Loucy (cell line): ENCODE data around the gene WDR33.

Experiments used
- EZH2phosphoT487 ChIP-seq: fragments of 200-600 bp; IDR thresholded peaks from 2 replicates; pipeline ENCODE4 v1.6.1; 2018; ENCODE audit warnings: antibody characterized with exemption, mild to moderate bottlenecking, moderate library complexity, borderline replicate concordance
- TF ChIP-seq, protein P1 (sequence below): fragments of 200-600 bp; sonication (generic); conservative IDR thresholded peaks from 2 replicates; pipeline ENCODE4 v1.5.1; 2014; ENCODE audit warnings: mild to moderate bottlenecking, antibody characterized with exemption, low read length

DNA sequence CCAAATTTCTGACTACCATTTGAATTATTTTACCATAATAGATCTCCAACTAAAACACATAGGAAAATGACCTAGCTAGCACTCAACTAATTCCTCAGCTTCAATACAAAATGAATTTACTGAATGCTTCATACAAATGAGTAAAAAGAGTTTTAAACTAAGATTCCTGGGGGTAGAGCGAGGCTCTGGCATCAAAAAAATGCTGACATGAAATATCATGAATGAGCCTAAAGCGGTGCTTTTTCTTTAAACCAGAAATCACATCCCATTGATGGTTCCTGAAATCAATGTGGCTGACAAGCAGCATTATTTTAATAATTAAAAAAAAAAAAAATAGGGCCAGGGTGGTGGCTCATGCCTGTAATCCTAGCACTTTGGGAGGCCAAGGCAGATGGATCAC lies 32.1 kb downstream of the WDR33 start:
- TF ChIP-seq, protein P1, sequence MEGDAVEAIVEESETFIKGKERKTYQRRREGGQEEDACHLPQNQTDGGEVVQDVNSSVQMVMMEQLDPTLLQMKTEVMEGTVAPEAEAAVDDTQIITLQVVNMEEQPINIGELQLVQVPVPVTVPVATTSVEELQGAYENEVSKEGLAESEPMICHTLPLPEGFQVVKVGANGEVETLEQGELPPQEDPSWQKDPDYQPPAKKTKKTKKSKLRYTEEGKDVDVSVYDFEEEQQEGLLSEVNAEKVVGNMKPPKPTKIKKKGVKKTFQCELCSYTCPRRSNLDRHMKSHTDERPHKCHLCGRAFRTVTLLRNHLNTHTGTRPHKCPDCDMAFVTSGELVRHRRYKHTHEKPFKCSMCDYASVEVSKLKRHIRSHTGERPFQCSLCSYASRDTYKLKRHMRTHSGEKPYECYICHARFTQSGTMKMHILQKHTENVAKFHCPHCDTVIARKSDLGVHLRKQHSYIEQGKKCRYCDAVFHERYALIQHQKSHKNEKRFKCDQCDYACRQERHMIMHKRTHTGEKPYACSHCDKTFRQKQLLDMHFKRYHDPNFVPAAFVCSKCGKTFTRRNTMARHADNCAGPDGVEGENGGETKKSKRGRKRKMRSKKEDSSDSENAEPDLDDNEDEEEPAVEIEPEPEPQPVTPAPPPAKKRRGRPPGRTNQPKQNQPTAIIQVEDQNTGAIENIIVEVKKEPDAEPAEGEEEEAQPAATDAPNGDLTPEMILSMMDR: no peak
- no peak for TF ChIP-seq EZH2phosphoT487
